ENCODE results near the gene CDCA7L. TPM values are rescaled to one million over a fixed set of nuclear protein-coding genes. Genes with fewer than 3 reads are reported as not detected.
A peak's percentile ranks its signal among the peaks of the same experiment; 100 is the strongest.

CDCA7L gene
- total RNA-seq, 5 donors from 2014 or later (not counting 1 experiment from before 2014, with no cell fraction given): 11.8 to 31.1 (median 21.4) TPM

DNA sequence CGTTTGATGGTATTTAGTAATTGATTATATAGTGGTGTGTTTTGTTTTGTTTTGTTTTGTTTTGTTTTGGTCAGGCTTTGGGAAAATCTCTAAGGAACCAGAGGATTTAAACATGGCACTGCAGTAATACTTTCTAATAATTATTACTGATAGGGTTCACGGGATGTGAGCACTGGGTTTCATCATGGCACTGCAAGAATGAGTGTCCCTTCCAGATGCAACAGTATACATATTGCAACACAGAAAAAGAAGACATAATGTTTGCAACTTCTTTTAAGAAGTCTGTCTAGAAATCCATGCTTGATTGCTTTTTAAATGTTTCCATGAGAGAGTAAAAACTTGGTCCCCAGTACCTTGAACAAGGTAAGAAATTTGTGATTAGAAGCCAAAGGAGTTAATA is 2.2 kb upstream of the CDCA7L start:
- WGBS (ENCODE audit: insufficient coverage): no CpG with 5 or more reads among the region's 2 CpGs
- H3K4me3 ChIP-seq (ENCODE audit: control insufficient read depth in 1 of 2, extremely low read depth in 1 of 2, low read length in 1 of 2): no peak overlapping the region
- H3K9me3 ChIP-seq: no peaks in the 10 kb centered on the region
- ATAC-seq (replicated peaks in 1 of 4): no peak
- POLR2A ChIA-PET: no interaction called here
- peaks cover 0 to 3% of the 10 kb centered on the region in 2 experiments for H3K27me3 ChIP-seq (replicated peaks in 1 of 2; ENCODE audit: control insufficient read depth in 2 of 2, extremely low read depth in 1 of 2, insufficient read depth in 2 of 2, low read length in 1 of 2)
- H3K4me3 Mint-ChIP-seq: no peak overlapping the region
- no peaks in the 10 kb centered on the region for H3K27me3 Mint-ChIP-seq
- H3K4me1 Mint-ChIP-seq: peaks cover 32 to 45% (median 38%) of the 10 kb centered on the region in 3 donors
- no peak overlapping the region for H3K27ac ChIP-seq (ENCODE audit: low read length)
- no peak for DNase-seq
- H3K9me3 Mint-ChIP-seq: no peaks in the 10 kb centered on the region
- H3K27ac Mint-ChIP-seq: peak overlapping the region; percentile 23 to 71
- no peaks in the 10 kb centered on the region for H3K36me3 Mint-ChIP-seq
- CTCF ChIA-PET: no interaction called here
- no peaks in the 10 kb centered on the region for H3K36me3 ChIP-seq (ENCODE audit: control insufficient read depth in 2 of 2, extremely low read depth in 1 of 2, insufficient read depth in 1 of 2, low read length in 1 of 2)
- H3K4me1 ChIP-seq (ENCODE audit: control insufficient read depth in 1 of 2, extremely low read depth in 1 of 2, insufficient read depth in 2 of 2, low read length in 2 of 2): peaks cover 18 to 27% of the 10 kb centered on the region in 2 experiments

GRCh38 chr7:21947056-21947455 is 1.4 kb upstream of the CDCA7L start:
- Histone ChIP-seq H3K27ac (ENCODE audit: low read length) (no peak overlapping the region), H3K27me3 (replicated peaks in 1 of 2; ENCODE audit: control insufficient read depth in 2 of 2, extremely low read depth in 1 of 2, insufficient read depth in 2 of 2, low read length in 1 of 2) (peaks cover 0 to 3% of the 10 kb centered on the region in 2 experiments), H3K4me1 (ENCODE audit: control insufficient read depth in 1 of 2, extremely low read depth in 1 of 2, insufficient read depth in 2 of 2, low read length in 2 of 2) (peaks cover 20 to 35% of the 10 kb centered on the region in 2 experiments), H3K4me3 (ENCODE audit: control insufficient read depth in 1 of 2, extremely low read depth in 1 of 2, low read length in 1 of 2) (no peak overlapping the region), H3K36me3 (ENCODE audit: control insufficient read depth in 2 of 2, extremely low read depth in 1 of 2, insufficient read depth in 1 of 2, low read length in 1 of 2) (no peaks in the 10 kb centered on the region), H3K9me3 (no peaks in the 10 kb centered on the region)
- DNase-seq (no peak), ATAC-seq (replicated peaks in 1 of 4) (no peak)
- Mint-ChIP-seq H3K36me3 (no peaks in the 10 kb centered on the region), H3K4me3 (peak overlapping the region in 1 of 3 donors; percentile 1), H3K27me3 (no peaks in the 10 kb centered on the region), H3K4me1 (peaks cover 41 to 54% (median 47%) of the 10 kb centered on the region in 3 donors), H3K9me3 (no peaks in the 10 kb centered on the region), H3K27ac (peak overlapping the region in 1 of 2 donors; percentile 0)
- ChIA-PET CTCF (no interaction called here), POLR2A (interaction anchor here in 1 of 2 donors (0.7 kb wide), 1 partner anchor 62 kb away, joined by 3 read pairs; no protein-coding TSS in a partner anchor)
- 55% methylated on average over 3 of the region's 3 CpGs for WGBS (ENCODE audit: insufficient coverage)

DNA sequence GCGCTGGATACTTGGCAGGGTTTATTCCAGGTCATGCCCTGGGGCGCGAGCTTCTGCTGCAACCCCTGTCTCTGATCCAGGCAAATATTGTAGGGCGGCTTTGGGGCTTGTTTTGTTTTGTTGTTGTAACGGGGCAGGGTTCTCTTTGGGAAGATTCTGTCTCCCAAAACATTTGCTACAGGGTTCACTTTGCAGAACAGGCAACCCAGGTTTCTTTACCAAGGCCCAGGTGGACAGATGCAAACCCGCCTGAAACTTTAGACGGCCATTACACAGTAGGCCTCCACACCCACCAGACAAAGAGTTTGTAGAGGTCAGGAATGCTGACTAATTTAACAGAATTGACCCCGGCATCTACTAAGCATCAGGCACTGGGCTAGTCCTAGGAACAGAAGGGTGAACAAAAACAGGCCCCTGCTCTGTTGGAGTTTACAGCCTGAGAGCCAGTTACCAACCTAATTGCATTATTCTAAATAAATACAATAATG is 567 bp upstream of the CDCA7L start:
- H3K4me1 Mint-ChIP-seq: peaks cover 49 to 62% (median 54%) of the 10 kb centered on the region in 3 donors
- WGBS (ENCODE audit: insufficient coverage): 14% methylated on average over 5 of the region's 8 CpGs

DNA sequence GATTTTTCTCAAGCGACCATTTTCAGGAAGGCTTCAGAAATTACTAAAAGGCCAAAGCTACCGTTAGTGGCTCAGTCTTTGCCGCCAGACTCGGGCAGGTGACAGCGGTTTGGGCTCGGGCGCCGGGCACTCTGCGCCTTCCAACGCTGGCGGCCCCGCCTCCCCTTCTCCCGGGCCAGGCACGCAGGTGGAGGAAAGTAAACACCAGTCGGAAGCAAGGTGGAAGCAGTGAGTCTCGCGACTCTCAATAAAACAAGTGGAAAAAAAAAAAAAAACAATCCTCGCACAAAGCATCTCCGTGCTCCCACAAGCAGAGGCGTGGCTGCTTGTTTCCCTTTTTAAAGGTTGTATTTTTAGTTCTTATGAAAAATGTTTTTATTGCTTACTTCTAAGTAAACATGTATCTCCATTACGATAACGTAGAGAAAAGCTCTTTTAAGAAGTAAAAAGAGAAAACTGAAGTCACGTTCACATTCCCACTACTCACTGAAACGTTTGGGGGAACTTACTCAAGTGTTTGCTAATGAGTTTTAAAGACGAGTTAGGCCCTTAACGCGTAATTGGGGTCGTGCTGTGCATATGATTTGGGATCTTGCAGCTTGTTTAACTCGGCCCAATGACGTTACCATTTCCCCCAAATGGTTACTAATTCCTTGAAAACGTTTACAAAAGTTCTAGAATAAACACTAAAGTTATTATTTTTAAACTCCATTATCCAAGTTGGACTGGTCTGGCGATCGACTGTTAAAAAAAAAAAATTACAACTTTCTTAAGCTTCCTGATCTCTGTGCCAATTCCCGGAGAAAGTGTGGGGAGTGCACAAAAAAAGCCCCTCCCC is 864 bp downstream of the CDCA7L start:
- H3K27ac ChIP-seq (ENCODE audit: low read length): no peak overlapping the region
- peak in 14 of 35 experiments; percentile 4 to 48 (median 23) for DNase-seq
- H3K9me3 ChIP-seq: no peaks in the 10 kb centered on the region
- 2% methylated on average over 16 of the region's 34 CpGs for WGBS (ENCODE audit: insufficient coverage)
- peak in 1 of 4 experiments; percentile 38 for ATAC-seq (replicated peaks in 1 of 4)
- no peaks in the 10 kb centered on the region for H3K27me3 Mint-ChIP-seq
- ChIA-PET CTCF (interaction anchor here (0.5 to 0.7 kb wide), 5 partner anchors 62 to 1579 kb away, joined by 3 to 6 read pairs (median 4); no protein-coding TSS in a partner anchor), POLR2A (interaction anchor here (0.7 to 0.8 kb wide), 3 partner anchors 19 to 872 kb away, joined by 3 to 8 read pairs (median 6); no protein-coding TSS in a partner anchor)
- no peaks in the 10 kb centered on the region for H3K36me3 ChIP-seq (ENCODE audit: control insufficient read depth in 2 of 2, extremely low read depth in 1 of 2, insufficient read depth in 1 of 2, low read length in 1 of 2)
- H3K27ac Mint-ChIP-seq: peak overlapping the region; percentile 68 to 80
- H3K9me3 Mint-ChIP-seq: no peaks in the 10 kb centered on the region
- H3K27me3 ChIP-seq (replicated peaks in 1 of 2; ENCODE audit: control insufficient read depth in 2 of 2, extremely low read depth in 1 of 2, insufficient read depth in 2 of 2, low read length in 1 of 2): peaks cover 0 to 3% of the 10 kb centered on the region in 2 experiments
- peak overlapping the region; percentile 84 to 89 (median 87) for H3K4me3 Mint-ChIP-seq
- peaks cover 53 to 72% (median 63%) of the 10 kb centered on the region in 3 donors for H3K4me1 Mint-ChIP-seq
- H3K4me3 ChIP-seq (ENCODE audit: control insufficient read depth in 1 of 2, extremely low read depth in 1 of 2, low read length in 1 of 2): peak overlapping the region; percentile 63 to 84
- H3K36me3 Mint-ChIP-seq: no peaks in the 10 kb centered on the region
- peaks cover 20 to 48% of the 10 kb centered on the region in 2 experiments for H3K4me1 ChIP-seq (ENCODE audit: control insufficient read depth in 1 of 2, extremely low read depth in 1 of 2, insufficient read depth in 2 of 2, low read length in 2 of 2)

More for the DNA sequence above, 567 bp upstream of the CDCA7L start:
- Mint-ChIP-seq H3K27ac (peak overlapping the region in 1 of 2 donors; percentile 61), H3K27me3 (no peaks in the 10 kb centered on the region), H3K9me3 (no peaks in the 10 kb centered on the region), H3K4me3 (peak overlapping the region; percentile 84 to 89 (median 87)), H3K36me3 (no peaks in the 10 kb centered on the region)
- H3K4me3 ChIP-seq (ENCODE audit: control insufficient read depth in 1 of 2, extremely low read depth in 1 of 2, low read length in 1 of 2): peak overlapping the region; percentile 63 to 84
- no peaks in the 10 kb centered on the region for H3K36me3 ChIP-seq (ENCODE audit: control insufficient read depth in 2 of 2, extremely low read depth in 1 of 2, insufficient read depth in 1 of 2, low read length in 1 of 2)
- ATAC-seq (replicated peaks in 1 of 4) (no peak), DNase-seq (no peak)
- ChIA-PET CTCF (no interaction called here), POLR2A (no interaction called here)
- H3K4me1 ChIP-seq (ENCODE audit: control insufficient read depth in 1 of 2, extremely low read depth in 1 of 2, insufficient read depth in 2 of 2, low read length in 2 of 2): peaks cover 20 to 42% of the 10 kb centered on the region in 2 experiments
- peaks cover 0 to 3% of the 10 kb centered on the region in 2 experiments for H3K27me3 ChIP-seq (replicated peaks in 1 of 2; ENCODE audit: control insufficient read depth in 2 of 2, extremely low read depth in 1 of 2, insufficient read depth in 2 of 2, low read length in 1 of 2)
- no peaks in the 10 kb centered on the region for H3K9me3 ChIP-seq
- no peak overlapping the region for H3K27ac ChIP-seq (ENCODE audit: low read length)

- Histone ChIP-seq H3K27ac (ENCODE audit: low read length) (no peak overlapping the region), H3K36me3 (ENCODE audit: control insufficient read depth in 2 of 2, extremely low read depth in 1 of 2, insufficient read depth in 1 of 2, low read length in 1 of 2) (no peaks in the 10 kb centered on the region), H3K9me3 (no peaks in the 10 kb centered on the region), H3K27me3 (replicated peaks in 1 of 2; ENCODE audit: control insufficient read depth in 2 of 2, extremely low read depth in 1 of 2, insufficient read depth in 2 of 2, low read length in 1 of 2) (peaks cover 0 to 3% of the 10 kb centered on the region in 2 experiments), H3K4me3 (ENCODE audit: control insufficient read depth in 1 of 2, extremely low read depth in 1 of 2, low read length in 1 of 2) (no peak overlapping the region), H3K4me1 (ENCODE audit: control insufficient read depth in 1 of 2, extremely low read depth in 1 of 2, insufficient read depth in 2 of 2, low read length in 2 of 2) (peaks cover 20 to 47% of the 10 kb centered on the region in 2 experiments)
- Mint-ChIP-seq H3K36me3 (no peaks in the 10 kb centered on the region), H3K27me3 (no peaks in the 10 kb centered on the region), H3K4me3 (peak overlapping the region in 2 of 3 donors; percentile 84 to 87), H3K27ac (no peak overlapping the region), H3K9me3 (no peaks in the 10 kb centered on the region), H3K4me1 (peaks cover 55 to 76% (median 69%) of the 10 kb centered on the region in 3 donors)
- ChIA-PET POLR2A (no interaction called here), CTCF (no interaction called here)
- ATAC-seq (replicated peaks in 1 of 4): no peak
- DNase-seq: no peak
- 90% methylated on average over 2 of the region's 5 CpGs for WGBS (ENCODE audit: insufficient coverage)
Observed at GRCh38 chr7:21943436-21943835, 2.3 kb downstream of the CDCA7L start.

- Mint-ChIP-seq H3K4me1 (peaks cover 51 to 75% (median 66%) of the 10 kb centered on the region in 3 donors), H3K4me3 (peak overlapping the region in 2 of 3 donors; percentile 84 to 87)
- POLR2A ChIA-PET: no interaction called here
Observed at GRCh38 chr7:21942955-21943354, 2.7 kb downstream of the CDCA7L start.

More at GRCh38 chr7:21942955-21943354, 2.7 kb downstream of the CDCA7L start:
- H3K4me3 ChIP-seq (ENCODE audit: control insufficient read depth in 1 of 2, extremely low read depth in 1 of 2, low read length in 1 of 2): no peak overlapping the region
- H3K9me3 ChIP-seq: no peaks in the 10 kb centered on the region
- H3K27me3 ChIP-seq (replicated peaks in 1 of 2; ENCODE audit: control insufficient read depth in 2 of 2, extremely low read depth in 1 of 2, insufficient read depth in 2 of 2, low read length in 1 of 2): peaks cover 0 to 3% of the 10 kb centered on the region in 2 experiments
- H3K36me3 ChIP-seq (ENCODE audit: control insufficient read depth in 2 of 2, extremely low read depth in 1 of 2, insufficient read depth in 1 of 2, low read length in 1 of 2): no peaks in the 10 kb centered on the region
- H3K9me3 Mint-ChIP-seq: no peaks in the 10 kb centered on the region
- H3K27me3 Mint-ChIP-seq: no peaks in the 10 kb centered on the region
- no peak overlapping the region for H3K27ac ChIP-seq (ENCODE audit: low read length)
- WGBS (ENCODE audit: insufficient coverage): 92% methylated on average over 3 of the region's 6 CpGs
- no peak overlapping the region for H3K27ac Mint-ChIP-seq
- H3K4me1 ChIP-seq (ENCODE audit: control insufficient read depth in 1 of 2, extremely low read depth in 1 of 2, insufficient read depth in 2 of 2, low read length in 2 of 2): peaks cover 20 to 43% of the 10 kb centered on the region in 2 experiments
- H3K36me3 Mint-ChIP-seq: no peaks in the 10 kb centered on the region
- ATAC-seq (replicated peaks in 1 of 4) (no peak), DNase-seq (no peak)
- CTCF ChIA-PET: no interaction called here

All from T-cell (primary cell).